HG03469 (cell line): Measurements from ENCODE around the gene CDH24.

Experiments used
- ATAC-seq: cut with Tn5 transposase; IDR thresholded peaks from one replicate; pipeline ENCODE4 v1.9.1; 2021; ENCODE audit warnings: mild to moderate bottlenecking, moderate library complexity, moderate number of reproducible peaks; ENCODE audit not compliant: unreplicated experiment

CDH24 gene

GRCh38 chr14:23045419-23046357 is 11.6 kb downstream of the CDH24 start:
- ATAC-seq = no peak

GRCh38 chr14:23044840-23045239 is 12.5 kb downstream of the CDH24 start:
- no peak for ATAC-seq

- no peak for ATAC-seq
Observed at GRCh38 chr14:23043754-23044153, 13.6 kb downstream of the CDH24 start.

GRCh38 chr14:23043145-23043544 is 14.2 kb downstream of the CDH24 start:
- ATAC-seq = no peak

- no peak for ATAC-seq
Observed at GRCh38 chr14:23042162-23042965, 15.0 kb downstream of the CDH24 start, which contains the start of gene PSMB11. TSS of gene PSMB11 (plus strand) at chr14:23042212. CDS start at chr14:23042226, 14 bp downstream.

GRCh38 chr14:23041729-23042128 is 15.6 kb downstream of the CDH24 start:
- ATAC-seq = no peak

- ATAC-seq = no peak
Observed at GRCh38 chr14:23040100-23040499, 17.2 kb downstream of the CDH24 start.

- ATAC-seq = no peak
Observed at GRCh38 chr14:23035303-23036144, 21.8 kb downstream of the CDH24 start.

GRCh38 chr14:23034498-23035302 is 22.6 kb downstream of the CDH24 start, which contains the start of gene PSMB5:
TSS of gene PSMB5 (minus strand) at chr14:23034900. CDS start at chr14:23034881, 19 bp downstream.
- ATAC-seq = peak; percentile 81

- no peak for ATAC-seq
Observed at GRCh38 chr14:23033801-23034497, 23.4 kb downstream of the CDH24 start.

GRCh38 chr14:23033251-23033727 is 24.0 kb downstream of the CDH24 start:
- ATAC-seq = no peak

GRCh38 chr14:23030936-23031335 is 26.4 kb downstream of the CDH24 start:
- ATAC-seq = no peak

GRCh38 chr14:23028799-23029198 is 28.5 kb downstream of the CDH24 start:
- ATAC-seq = no peak

- ATAC-seq = no peak
Observed at GRCh38 chr14:23025151-23025814, 32.0 kb downstream of the CDH24 start.

- ATAC-seq = no peak
Observed at GRCh38 chr14:23024612-23025075, 32.7 kb downstream of the CDH24 start.

GRCh38 chr14:23023795-23024152 is 33.5 kb downstream of the CDH24 start:
- ATAC-seq = no peak

- no peak for ATAC-seq
Observed at GRCh38 chr14:23023022-23023794, 34.1 kb downstream of the CDH24 start.
